WI38 (cell line): ENCODE data around the gene PMS2.
A peak's percentile ranks its signal among the peaks of the same experiment; 100 is the strongest.
"Not testable (repeated sequence)": the region's sequence is repeated elsewhere in the genome, so short reads cannot be mapped to it uniquely, and the experiment has no call there.

Experiments used
- H3K4me3 ChIP-seq: 2 replicates; pipeline ENCODE4 v1.5.1; 2011; ENCODE audit warnings: low read depth, mild to moderate bottlenecking, control low read depth, low read length
- CTCF ChIP-seq: IDR thresholded peaks from 2 replicates; pipeline ENCODE4 v1.5.1; 2012; ENCODE audit warnings: low read depth, mild to moderate bottlenecking, control low read depth, low read length

PMS2 gene

GRCh38 chr7:6015917-6016652 lies 7.2 kb upstream of the PMS2 start:
- TF ChIP-seq CTCF: no peak
- no peak overlapping the region for H3K4me3 ChIP-seq

GRCh38 chr7:6012355-6013104 lies 3.7 kb upstream of the PMS2 start:
- no peak for TF ChIP-seq CTCF
- no peak overlapping the region for H3K4me3 ChIP-seq

- H3K4me3 ChIP-seq: no peak overlapping the region
- TF ChIP-seq CTCF: no peak
Observed at GRCh38 chr7:6011541-6011940, 2.7 kb upstream of the PMS2 start.

- H3K4me3 ChIP-seq: peak overlapping the region; percentile 83
Observed at GRCh38 chr7:6010370-6010769, 1.5 kb upstream of the PMS2 start.

- peak overlapping the region; percentile 83 for H3K4me3 ChIP-seq
Observed at GRCh38 chr7:6007835-6008590, 836 bp downstream of the PMS2 start.

GRCh38 chr7:6007386-6007785 lies 1.5 kb downstream of the PMS2 start:
- H3K4me3 ChIP-seq: no peak overlapping the region
- no peak for TF ChIP-seq CTCF

- peak; percentile 60 for TF ChIP-seq CTCF
- H3K4me3 ChIP-seq: no peak overlapping the region
Observed at GRCh38 chr7:5997210-5997808, 11.5 kb downstream of the PMS2 start.

- H3K4me3 ChIP-seq: not testable (repeated sequence)
Observed at GRCh38 chr7:5987061-5987460, 21.8 kb downstream of the PMS2 start.

GRCh38 chr7:5979680-5980314 lies 29.1 kb downstream of the PMS2 start:
- not testable (repeated sequence) for H3K4me3 ChIP-seq

- H3K4me3 ChIP-seq: not testable (repeated sequence)
Observed at GRCh38 chr7:5973580-5973979, 35.3 kb downstream of the PMS2 start.

- not testable (repeated sequence) for H3K4me3 ChIP-seq
Observed at GRCh38 chr7:5970347-5970911, 38.4 kb downstream of the PMS2 start, which contains the start of gene RSPH10B. Gene RSPH10B, minus strand, starts transcription at chr7:5970689. Its CDS starts 3,573 bp downstream, at chr7:5967116.

- not testable (repeated sequence) for H3K4me3 ChIP-seq
Observed at GRCh38 chr7:5963810-5964209, 45.0 kb downstream of the PMS2 start.
